Measurements from ENCODE around the gene PRRT3. TPM values are rescaled to one million over a fixed set of nuclear protein-coding genes. Genes with fewer than 3 reads are reported as not detected.
"Not testable (repeated sequence)": the region's sequence is repeated elsewhere in the genome, so short reads cannot be mapped to it uniquely, and the experiment has no call there.

Gene PRRT3
- polyA plus RNA-seq, 12 donors: 0.88 to 4.2 (median 1.8) TPM; not detected in 2

DNA sequence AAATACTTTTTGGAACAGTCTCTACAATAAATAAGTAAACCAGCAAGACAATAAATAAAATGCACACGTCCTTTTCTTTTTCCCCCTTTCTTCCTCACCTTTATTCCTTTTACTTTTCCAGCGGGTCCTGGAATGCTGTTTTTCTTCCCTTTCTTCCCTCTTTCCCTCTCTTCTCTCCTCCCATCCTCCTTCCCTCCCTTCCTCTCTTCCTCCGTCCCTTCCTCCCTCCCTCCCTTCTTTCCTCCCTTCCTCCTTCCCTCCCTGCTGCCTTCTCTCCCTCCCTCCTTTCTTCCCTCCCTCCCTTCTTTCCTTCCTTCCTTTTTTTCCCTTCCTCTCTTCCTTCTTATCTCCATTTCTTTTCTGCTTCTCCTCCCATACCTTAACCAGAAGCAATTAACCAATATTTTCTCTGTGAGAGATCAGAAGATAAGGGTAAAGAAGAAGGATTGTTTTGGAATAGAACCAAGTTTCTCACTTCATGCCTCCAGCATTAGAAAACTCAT is 52.9 kb downstream of the PRRT3 start:
- no peak for DNase-seq

DNA sequence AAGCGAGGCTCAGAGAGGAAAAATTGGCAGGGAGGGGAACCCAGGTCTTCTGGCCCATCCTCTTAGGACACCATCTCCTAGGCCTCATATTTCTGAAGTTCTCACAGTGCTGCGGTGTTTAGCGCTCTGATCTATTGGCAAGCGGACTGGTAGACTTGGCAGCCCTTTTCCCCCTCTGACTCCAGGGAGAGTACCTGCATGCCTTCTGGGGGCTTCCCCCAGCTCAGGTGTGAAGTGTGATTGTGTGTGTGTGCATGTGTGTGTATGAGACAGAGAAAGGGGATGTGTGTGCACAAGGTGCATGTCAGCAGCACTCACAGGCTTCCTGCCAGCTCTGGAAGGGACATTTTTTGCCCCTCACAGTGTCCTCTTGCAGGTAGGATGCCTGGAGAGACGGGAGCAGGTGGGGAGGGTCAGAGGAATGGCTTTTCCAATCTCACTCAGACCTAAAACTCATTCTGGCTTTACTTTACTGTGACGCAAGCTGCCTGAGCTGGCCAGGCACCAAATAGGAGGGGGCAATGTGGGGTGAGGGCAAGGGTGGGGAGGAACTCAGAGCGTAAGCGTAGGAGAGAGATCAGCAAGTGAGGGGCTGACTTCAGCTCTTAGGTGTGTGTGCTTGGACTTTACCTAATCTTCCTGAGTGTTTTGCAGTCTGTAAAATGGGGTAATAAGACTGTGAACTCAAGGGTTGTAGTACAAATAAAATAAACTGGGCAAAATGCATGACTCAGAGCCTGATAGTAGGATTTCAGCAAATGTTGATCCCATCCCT is 53.6 kb downstream of the PRRT3 start:
- no peak for DNase-seq

GRCh38 chr3:9897408-9898372 is 54.5 kb downstream of the PRRT3 start:
- DNase-seq: no peak

DNA sequence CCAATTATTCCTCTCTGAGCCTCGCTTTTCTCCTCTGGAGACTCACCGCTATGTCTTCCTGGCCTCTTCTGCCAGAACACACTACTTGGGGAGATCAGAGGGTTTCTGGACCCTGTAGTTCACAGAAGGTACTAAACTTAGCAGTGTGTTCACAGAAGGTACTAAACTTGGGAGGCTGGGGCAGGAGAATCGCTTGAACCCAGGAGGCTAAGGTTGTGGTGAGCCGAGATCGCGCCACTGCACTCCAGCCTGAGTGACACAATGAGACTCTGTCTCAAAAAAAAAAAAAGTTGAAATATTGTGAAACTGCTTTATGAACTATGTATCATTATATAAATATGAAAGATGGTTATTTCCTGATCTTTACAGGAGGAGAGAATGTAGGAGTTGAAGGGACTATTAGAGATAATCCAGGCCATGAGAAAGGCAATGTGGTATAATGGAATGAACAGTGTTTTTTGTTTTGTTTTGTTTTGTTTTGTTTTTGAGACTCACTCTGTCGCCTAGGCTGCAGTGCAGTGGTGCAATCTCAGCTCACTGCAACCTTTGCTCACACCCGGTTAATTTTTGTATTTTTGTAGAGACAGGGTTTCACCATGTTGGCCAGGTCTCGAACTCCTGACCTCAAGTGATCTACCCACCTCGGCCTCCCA is 55.3 kb downstream of the PRRT3 start:
- DNase-seq: not testable (repeated sequence)

GRCh38 chr3:9895715-9896114 is 56.5 kb downstream of the PRRT3 start:
- DNase-seq: not testable (repeated sequence)

Other genes with a start within 250 kb of the PRRT3 start
- gene CPNE9, start 248.6 kb downstream of the PRRT3 start, polyA plus RNA-seq (ENCODE audit: insufficient read length in 12 of 12): under 1 TPM in 1 of 12 donors, not detected in 11; 0.29 TPM
- 10 to 100 TPM in 10 of 12 donors, 1 to 10 TPM in 1, not detected in 1; 9.8 to 17.9 (median 12.3) TPM for gene BRPF1, start 220.7 kb downstream of the PRRT3 start, polyA plus RNA-seq (ENCODE audit: insufficient read length in 12 of 12)
- gene OGG1, start 202.5 kb downstream of the PRRT3 start, polyA plus RNA-seq (ENCODE audit: insufficient read length in 12 of 12): 10 to 100 TPM in 11 of 12 donors, not detected in 1; 22.1 to 74.2 (median 27.1) TPM
- gene CAMK1, start 182.5 kb downstream of the PRRT3 start, polyA plus RNA-seq (ENCODE audit: insufficient read length in 12 of 12): 10 to 100 TPM in 10 of 12 donors, 1 to 10 TPM in 1, not detected in 1; 9.3 to 20.0 (median 12.7) TPM
- gene TADA3, start 159.9 kb downstream of the PRRT3 start, polyA plus RNA-seq (ENCODE audit: insufficient read length in 12 of 12): 10 to 100 TPM in 11 of 12 donors, not detected in 1; 48.4 to 60.5 (median 54.2) TPM
- gene ARPC4, start 159.3 kb downstream of the PRRT3 start, polyA plus RNA-seq (ENCODE audit: insufficient read length in 12 of 12): 1,000 to 10,000 TPM in 1 of 12 donors, 100 to 1,000 TPM in 1, 10 to 100 TPM in 10; 64.5 to 2,172 (median 77.5) TPM
- gene TTLL3, start 142.1 kb downstream of the PRRT3 start, polyA plus RNA-seq (ENCODE audit: insufficient read length in 12 of 12): 10 to 100 TPM in 11 of 12 donors, not detected in 1; 16.0 to 72.9 (median 30.7) TPM
- 10 to 100 TPM in 11 of 12 donors, not detected in 1; 23.6 to 37.1 (median 28.2) TPM for gene RPUSD3, start 108.4 kb downstream of the PRRT3 start, polyA plus RNA-seq (ENCODE audit: insufficient read length in 12 of 12)
- gene CIDEC, start 72.2 kb downstream of the PRRT3 start, polyA plus RNA-seq (ENCODE audit: insufficient read length in 12 of 12): under 1 TPM in 9 of 12 donors, not detected in 3; 0.30 to 0.77 (median 0.46) TPM
- gene JAGN1, start 61.8 kb downstream of the PRRT3 start, polyA plus RNA-seq (ENCODE audit: insufficient read length in 12 of 12): 10 to 100 TPM in 11 of 12 donors, not detected in 1; 17.2 to 33.7 (median 29.6) TPM
- gene IL17RE, start 49.6 kb downstream of the PRRT3 start, polyA plus RNA-seq (ENCODE audit: insufficient read length in 12 of 12): 10 to 100 TPM in 2 of 12 donors, 1 to 10 TPM in 8, under 1 TPM in 1, not detected in 1; 0.96 to 67.6 (median 1.8) TPM
- 10 to 100 TPM in 11 of 12 donors, not detected in 1; 15.8 to 42.8 (median 23.4) TPM for gene IL17RC, start 35.3 kb downstream of the PRRT3 start, polyA plus RNA-seq (ENCODE audit: insufficient read length in 12 of 12)
- 10 to 100 TPM in 11 of 12 donors, not detected in 1; 22.1 to 47.0 (median 31.3) TPM for gene CRELD1, start 18.6 kb downstream of the PRRT3 start, polyA plus RNA-seq (ENCODE audit: insufficient read length in 12 of 12)
- 10 to 100 TPM in 11 of 12 donors, not detected in 1; 33.9 to 49.8 (median 40.2) TPM for gene EMC3, start 34.4 kb upstream of the PRRT3 start, polyA plus RNA-seq (ENCODE audit: insufficient read length in 12 of 12)
- 100 to 1,000 TPM in 1 of 12 donors, 10 to 100 TPM in 5, 1 to 10 TPM in 6; 5.2 to 124 (median 10.0) TPM for gene FANCD2, start 74.0 kb upstream of the PRRT3 start, polyA plus RNA-seq (ENCODE audit: insufficient read length in 12 of 12)
- gene FANCD2OS, start 155.8 kb upstream of the PRRT3 start, polyA plus RNA-seq (ENCODE audit: insufficient read length in 12 of 12): under 1 TPM in 1 of 12 donors, not detected in 11; 0.56 TPM
- 100 to 1,000 TPM in 11 of 12 donors, not detected in 1; 106 to 195 (median 145) TPM for gene BRK1, start 163.3 kb upstream of the PRRT3 start, polyA plus RNA-seq (ENCODE audit: insufficient read length in 12 of 12)
- gene VHL, start 189.4 kb upstream of the PRRT3 start, polyA plus RNA-seq (ENCODE audit: insufficient read length in 12 of 12): 10 to 100 TPM in 11 of 12 donors, not detected in 1; 42.0 to 57.4 (median 46.9) TPM
- gene IRAK2, start 212.5 kb upstream of the PRRT3 start, polyA plus RNA-seq (ENCODE audit: insufficient read length in 12 of 12): 1 to 10 TPM in 2 of 12 donors, under 1 TPM in 8, not detected in 2; 0.49 to 1.3 (median 0.78) TPM